Brain pericyte (primary cell): ENCODE data around the gene TARBP2.

Experiments used
- DNase-seq: peaks from one replicate; pipeline ENCODE4 v3.0.0-alpha.2; 2012; ENCODE audit warnings: low read depth, low spot score

The TARBP2 gene, protein sequence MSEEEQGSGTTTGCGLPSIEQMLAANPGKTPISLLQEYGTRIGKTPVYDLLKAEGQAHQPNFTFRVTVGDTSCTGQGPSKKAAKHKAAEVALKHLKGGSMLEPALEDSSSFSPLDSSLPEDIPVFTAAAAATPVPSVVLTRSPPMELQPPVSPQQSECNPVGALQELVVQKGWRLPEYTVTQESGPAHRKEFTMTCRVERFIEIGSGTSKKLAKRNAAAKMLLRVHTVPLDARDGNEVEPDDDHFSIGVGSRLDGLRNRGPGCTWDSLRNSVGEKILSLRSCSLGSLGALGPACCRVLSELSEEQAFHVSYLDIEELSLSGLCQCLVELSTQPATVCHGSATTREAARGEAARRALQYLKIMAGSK

DNA sequence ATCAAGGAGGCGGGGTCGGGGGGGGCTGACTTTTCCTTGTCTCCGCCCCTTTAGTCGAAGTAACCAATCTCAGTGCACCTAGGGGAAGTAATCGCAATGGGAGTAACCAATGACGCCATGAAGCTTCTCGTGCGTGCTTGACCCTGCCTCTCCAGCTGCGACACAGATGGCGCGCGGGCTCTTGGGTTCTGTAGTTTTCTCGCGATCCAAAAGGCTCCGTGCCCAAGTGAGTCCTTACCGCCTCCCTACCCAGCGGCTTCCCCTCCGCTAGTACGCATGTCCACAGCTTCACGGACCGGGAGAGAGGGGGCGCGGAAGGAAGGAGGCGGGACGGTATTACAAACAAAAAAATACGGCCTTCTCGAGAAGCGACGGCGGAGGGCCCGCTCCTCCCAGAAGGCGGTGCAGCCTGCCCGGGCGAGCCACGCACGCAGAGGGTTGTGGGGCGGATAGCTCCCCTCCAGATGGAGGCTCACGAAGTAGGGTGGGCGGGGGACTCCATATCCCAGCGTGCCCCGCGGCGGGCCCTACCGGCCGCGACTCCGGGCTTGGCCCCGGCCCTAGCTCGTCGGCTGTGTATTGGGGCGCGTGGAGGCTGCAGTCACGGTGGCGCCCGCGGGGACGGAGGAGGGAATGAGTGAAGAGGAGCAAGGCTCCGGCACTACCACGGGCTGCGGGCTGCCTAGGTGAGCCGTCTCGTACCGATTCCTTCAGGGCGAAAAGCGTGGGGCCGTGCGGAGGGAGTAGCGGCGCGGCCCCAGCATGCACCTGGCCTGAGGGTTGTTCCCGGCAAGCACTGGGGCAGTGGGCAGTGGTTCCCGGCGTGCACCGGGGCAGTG is at the start of gene TARBP2:
TARBP2 (plus strand) TSS at position 508 of the 839 bp plus-strand sequence; CDS start at position 634, 126 bp downstream.
- peak; percentile 98 for DNase-seq

DNA sequence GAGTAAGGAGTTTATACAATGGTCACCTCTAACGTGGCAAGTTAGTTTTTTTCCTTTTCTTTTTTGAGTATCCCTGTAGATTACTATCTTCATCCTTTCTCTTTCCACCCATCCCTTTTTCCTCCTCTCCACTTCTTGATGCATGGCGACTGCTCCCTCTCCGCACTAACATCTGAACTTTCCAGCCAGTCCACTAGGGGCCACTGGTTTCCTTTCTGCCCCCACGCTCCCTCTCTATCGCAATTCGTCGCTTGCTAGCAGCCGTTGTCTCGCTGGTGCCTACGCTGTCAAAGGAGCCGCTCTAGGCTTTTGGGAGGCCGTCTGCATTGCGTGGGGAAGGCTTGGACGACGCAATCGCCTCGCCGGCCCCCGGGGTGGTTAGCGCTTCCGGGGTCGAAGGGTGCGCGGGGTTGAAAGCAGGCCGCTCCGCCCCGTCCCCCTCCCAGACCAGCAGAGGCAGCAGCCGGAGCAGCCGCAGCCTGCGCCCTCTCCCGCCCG is 49.4 kb upstream of the TARBP2 start, which contains the start of gene PCBP2:
PCBP2 (plus strand) TSS at position 442 of the 498 bp plus-strand sequence. CDS start 2,699 bp downstream, outside the sequence.
- DNase-seq = peak; percentile 98

DNA sequence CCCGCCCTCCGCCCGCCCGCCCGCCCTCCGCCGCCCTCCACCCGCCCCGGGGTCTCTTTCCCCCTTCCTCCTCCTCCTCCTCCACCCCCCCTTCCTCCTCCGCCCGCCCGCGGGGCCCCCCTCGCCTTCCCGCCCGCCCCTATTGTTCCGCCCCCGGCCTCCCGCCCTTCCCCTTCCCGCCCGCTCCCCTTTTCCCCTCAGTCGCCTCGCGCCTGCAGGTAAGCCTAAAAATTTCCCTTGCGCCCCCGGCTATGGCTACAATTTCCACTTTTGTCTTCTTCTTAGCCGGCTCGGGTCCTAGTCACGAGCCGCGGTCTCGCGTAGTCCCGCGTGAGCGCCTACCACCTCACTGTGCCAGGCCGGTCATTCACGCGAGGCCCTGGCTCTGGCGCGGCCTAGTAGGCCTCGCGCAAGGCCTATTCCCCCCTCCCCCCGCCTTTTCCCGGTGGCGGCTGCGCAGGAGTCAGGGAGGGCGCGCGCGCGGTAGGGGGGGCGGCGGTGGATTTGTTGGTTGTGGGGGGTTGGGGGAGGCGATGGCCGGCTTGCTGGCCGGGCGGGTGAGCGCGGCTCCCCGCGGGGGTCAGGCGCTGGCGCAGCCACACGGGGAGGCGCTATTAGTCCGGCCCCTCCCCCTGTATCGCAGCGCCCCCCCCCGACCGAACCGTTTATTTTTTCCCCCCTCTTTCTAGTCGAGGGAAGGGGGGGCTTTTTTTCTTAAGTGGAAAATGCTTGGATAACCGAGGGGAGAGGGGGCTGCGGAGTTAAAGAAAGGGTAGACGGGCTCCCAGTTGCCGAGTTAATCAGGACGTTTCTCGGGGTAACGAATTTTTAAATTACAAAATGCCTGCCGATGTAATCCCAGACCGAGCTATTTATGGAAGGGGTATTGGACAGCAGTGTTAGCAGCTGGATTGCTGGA is 48.7 kb upstream of the TARBP2 start:
- DNase-seq = peak; percentile 78

DNA sequence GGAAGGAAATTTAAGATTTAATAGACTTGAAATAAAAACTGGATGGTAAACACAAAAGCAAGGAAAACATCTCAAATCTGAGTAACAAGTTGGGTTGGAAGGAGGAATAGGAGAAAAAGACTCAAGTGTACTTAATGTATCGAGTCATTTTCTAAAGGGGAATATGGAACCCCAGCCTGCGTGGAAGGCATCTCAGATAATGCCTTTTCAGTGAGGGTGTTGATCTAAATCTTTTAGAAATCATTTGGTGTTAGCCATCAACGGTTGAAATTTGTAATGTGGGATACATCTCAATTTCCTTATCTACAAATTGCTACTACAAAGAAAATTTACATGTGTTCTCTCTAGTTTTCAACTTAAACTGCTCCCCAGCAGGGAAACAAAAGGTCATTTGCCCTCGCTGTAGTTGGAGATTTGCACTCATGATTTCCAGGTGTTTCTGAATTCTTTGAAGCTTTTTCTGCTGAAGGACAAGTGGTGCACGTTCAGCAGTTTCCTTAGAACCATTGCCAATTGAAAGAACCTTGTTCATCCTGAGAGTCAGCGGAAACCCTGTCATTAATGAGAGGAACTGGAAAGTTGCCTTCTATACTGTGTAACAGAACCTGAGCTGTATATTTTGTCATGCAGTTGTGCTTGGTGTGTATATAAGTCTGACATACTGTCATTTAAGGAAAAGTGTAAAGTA is 47.0 kb upstream of the TARBP2 start:
- no peak for DNase-seq

DNA sequence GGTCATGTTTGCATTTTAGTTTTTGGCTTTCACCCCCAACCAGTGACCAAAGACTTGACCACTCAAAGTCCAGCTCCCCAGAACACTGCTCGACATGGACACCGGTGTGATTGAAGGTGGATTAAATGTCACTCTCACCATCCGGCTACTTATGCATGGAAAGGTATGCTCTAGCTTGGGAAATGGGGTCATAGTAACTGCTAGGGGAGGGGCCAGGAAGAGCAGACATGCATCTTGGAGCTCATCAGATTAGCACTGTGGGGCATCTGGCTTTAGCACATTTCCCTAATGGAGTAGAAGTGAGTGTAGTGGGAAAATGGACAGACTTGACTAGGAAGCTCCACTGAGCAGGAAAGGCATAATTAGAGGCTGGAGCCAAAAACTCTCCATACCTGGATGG is 46.4 kb upstream of the TARBP2 start:
- no peak for DNase-seq

DNA sequence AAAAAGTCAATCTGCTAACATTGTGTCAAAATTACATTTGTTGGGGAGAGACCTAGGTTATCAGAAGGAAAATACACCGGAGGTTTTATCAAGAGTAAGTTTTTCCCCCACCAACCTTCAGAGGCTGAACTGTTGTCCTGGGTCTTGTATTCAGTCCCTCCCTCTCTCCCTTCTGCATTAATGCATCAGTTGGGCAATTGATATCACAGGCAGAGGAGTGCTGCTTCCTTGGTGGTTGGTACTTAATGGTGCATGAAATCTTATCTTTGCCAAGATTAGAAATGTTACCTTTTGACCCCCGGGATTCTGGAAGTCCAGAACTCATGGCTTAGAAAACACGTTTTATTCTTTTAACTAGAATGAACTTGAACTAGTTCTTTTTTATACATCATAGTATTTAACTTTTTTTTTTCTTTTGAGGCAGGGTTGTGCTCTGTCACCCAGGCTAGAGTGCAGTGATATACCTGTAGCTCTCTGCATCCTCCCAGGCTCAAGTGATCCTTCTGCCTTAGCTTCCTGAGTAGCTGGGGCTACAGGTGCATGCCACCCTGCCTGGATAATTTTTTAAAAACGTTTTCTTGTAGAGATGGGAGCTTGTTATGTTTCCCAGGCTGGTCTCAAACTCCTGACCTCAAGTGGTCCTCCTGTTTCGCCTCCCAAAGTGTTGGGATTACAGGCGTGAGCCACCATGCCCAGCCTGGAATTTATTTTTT is 44.3 kb upstream of the TARBP2 start:
- no peak for DNase-seq

DNA sequence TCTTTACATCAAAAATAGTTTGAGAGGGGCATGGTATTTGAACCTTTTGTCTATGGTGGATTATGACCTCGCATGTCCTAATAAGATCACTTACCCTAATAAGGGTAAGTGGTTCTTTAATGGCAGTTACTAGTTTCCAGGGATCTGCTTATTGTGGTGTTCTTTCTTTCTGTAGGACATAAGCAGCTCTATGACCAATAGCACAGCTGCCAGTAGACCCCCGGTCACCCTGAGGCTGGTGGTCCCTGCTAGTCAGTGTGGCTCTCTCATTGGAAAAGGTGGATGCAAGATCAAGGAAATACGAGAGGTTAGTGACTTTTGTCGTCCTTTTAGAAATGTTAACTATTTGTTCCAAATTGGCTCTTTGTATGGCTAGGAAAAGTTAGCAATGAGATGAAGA is 42.0 kb upstream of the TARBP2 start:
- no peak for DNase-seq

DNA sequence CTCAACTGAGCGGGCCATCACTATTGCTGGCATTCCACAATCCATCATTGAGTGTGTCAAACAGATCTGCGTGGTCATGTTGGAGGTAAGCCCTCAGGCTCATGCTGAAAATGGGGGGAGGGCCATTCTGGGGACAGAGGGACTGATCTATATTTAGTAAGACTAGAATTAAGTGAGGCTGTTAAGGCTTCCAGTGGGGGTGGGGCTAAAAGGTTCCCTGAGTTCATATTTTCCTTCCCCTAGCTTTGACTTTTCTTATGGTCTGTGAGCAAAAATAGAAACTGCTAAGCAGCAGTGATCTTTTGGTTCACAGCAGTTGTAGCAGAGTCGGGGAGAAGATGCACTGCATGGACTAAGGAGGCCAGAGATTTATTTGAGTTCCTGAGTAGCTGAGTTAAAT is 40.0 kb upstream of the TARBP2 start:
- no peak for DNase-seq

DNA sequence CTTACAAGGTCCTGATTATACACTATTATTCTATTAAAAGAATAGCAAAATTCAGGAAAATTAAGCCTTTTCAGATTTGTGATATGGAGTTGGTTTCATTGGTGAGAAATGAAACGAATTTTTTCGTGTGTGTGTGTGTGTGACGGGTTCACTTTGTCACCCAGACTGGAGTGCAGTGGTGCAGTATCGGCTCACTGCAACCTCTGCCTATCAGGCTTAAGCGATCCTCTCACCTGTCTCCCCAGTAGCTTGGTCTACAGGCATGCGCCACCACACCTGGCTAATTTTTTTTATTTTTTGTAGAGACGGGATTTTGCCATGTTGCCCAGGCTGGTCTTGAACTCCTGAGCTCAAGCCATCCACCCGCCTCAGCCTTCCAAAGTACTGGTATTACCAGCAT is 39.5 kb upstream of the TARBP2 start:
- no peak for DNase-seq

DNA sequence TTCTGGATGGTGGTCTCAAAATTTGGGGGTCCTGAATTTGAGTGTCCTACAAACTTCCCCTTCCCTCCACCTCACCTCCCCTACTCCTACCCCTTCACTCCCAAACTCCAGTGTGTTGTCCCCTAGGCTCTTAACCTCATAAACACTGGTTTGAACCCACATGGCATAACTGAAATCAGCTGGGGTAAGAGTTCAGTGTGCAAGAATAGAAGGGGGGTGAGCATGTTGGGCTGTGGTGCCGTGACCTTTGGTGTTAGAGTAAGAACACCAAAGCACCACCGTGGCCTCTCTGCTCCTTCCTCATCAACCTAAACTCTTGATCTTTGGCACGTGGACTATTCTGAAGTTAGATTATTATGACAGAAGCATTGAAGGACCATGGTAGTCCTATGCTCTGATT is 38.1 kb upstream of the TARBP2 start:
- no peak for DNase-seq

DNA sequence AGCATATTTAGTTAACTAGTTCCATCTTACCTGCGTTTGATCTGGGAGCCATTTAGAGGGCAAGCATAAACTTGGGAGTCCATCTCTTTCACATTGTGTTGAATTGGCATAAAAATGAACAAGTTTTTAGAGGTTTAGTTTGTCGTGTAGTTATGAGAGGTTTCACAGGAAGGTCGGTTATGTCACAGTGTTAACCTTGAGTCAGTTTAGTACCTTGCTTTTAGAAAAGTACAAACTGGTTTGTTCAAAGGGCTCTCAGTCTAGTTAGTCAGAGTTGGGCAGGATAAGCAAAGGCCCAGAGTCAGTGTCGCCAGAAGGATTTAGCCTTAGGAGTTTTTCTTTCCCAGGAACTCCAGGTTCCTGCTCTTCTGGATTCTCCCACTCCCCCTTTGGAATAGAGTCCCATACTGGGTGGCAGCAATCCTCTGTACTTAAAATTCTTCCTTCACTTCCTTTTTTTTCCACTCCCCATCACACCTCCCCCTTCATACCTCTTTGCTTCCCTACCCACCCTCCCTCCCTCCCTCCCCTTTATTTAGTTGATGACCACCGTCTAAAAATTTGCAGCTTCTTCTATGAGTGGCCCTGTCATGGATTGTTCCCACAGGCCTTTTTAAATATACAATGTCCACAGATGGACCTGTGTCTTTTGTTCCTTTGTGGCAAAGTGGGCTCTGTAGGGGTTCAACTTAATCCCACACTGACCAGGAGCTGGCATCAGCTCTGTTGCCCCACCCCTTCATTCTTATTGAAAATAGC is 37.1 kb upstream of the TARBP2 start:
- DNase-seq = no peak

DNA sequence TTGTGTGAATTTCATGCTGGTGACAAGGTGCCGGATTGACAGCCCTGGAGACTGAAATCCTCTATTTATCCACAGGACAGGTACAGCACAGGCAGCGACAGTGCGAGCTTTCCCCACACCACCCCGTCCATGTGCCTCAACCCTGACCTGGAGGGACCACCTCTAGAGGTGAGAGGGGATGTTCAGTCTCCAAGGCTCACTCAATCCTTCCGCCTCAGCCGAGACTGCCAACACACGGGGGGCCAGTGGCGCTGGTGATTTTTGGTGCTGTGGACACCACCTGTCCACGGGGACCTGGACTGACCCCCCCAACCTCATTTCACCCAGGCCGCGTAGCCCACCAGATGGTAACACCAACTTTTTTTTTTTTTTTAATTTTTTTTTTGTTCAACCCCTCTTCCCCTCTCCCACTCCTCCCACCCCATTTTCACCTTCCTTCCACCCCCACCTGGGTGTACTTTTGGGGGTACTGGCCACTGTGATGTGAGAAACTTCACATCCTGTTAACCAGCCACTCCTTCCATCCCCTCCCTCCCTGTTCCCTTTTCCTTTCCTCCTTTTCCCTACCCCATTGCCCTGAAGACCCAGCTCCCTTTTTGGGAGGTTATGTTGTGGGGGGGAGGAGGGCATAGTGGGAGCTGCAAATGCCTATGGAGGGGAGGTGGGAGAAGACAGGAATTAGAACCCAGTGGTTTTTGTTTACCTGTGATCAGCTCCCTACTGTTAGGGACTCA is 36.2 kb upstream of the TARBP2 start:
- DNase-seq = no peak

DNA sequence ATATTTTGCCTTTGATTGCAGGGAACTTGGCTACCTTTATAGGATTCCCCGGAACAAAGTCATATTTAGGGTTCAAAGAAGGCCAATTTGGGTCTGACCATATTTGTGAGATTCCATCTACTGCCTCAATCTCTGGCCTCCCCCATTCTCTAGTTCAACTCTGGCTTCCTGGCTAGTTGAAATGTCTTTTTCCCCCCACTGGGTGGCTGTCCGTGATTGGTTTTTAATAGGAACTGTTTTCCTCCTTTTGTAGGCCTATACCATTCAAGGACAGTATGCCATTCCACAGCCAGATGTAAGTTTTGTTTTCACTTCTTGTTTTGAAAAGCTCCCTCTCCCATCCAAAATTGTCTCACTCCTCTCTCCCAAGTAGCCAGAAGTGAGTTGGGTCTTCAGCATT is 35.4 kb upstream of the TARBP2 start:
- no peak for DNase-seq

DNA sequence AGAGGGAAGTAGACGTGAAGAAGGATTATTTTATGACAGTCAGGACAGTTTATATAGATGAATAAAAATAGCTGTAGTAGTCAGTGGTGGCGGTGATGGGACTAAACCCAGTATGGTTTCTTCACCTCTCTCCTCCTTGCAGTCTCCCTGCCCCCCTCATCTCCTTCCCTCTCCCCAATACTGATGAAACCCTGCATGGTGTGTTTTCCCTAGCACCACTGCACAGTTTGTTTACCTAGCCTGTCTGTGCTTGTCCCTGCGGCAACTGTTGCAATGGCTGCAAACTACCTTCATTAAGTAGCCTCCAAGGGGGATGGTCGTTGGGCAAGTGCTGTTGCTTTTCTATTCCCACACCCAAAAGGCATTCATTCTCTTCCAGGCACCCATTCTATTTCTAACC is 34.4 kb upstream of the TARBP2 start:
- no peak for DNase-seq

DNA sequence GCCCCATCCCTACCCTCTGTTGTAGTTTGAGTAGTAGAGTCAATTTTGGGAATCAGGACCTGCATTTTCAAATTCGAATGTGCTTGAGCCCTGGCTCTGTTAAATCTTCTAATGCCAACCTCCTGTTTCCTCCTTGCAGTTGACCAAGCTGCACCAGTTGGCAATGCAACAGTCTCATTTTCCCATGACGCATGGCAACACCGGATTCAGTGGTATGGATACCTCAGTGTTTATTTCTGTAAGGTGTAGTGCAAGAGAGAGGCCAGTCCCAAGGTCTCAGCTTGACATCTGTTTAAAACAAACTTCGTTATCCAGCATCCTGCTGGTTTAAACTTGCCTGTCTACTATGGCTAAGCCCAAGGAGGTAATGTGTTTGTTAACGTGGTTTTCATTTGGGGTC is 34.0 kb upstream of the TARBP2 start:
- no peak for DNase-seq

DNA sequence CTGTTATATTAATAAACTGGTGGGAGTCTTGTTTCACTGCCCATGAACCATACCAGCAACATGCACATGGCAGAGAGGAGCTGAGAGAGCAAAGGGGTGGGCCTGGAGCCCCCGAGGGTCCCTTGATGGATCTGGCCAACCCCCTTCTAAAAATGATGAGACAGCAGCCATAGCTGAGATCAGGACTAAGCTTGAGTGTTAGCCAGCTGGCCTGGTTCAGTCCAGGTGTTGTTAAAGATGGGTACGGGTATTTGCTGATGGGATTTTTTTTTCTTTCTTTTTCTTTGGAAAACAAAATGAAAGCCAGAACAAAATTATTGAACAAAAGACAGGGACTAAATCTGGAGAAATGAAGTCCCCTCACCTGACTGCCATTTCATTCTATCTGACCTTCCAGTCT is 33.2 kb upstream of the TARBP2 start:
- DNase-seq = no peak

DNA sequence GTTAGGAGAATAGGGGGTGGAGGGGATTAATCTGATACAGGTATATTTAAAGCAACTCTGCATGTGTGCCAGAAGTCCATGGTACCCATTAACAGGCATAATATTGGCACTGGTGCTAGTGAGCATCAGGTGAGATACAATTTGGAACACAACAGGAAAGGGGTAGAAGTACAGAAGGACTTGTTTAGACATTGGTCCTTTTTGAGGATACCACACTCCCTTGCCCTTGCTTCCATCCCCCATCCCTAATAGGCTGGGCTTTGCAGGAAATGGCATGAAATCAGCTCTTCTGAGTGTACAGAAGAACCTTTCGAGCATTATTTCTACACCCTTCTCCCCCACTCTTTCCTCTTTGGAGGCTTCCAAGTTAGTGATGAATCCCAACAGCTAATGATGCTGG is 32.8 kb upstream of the TARBP2 start:
- no peak for DNase-seq

DNA sequence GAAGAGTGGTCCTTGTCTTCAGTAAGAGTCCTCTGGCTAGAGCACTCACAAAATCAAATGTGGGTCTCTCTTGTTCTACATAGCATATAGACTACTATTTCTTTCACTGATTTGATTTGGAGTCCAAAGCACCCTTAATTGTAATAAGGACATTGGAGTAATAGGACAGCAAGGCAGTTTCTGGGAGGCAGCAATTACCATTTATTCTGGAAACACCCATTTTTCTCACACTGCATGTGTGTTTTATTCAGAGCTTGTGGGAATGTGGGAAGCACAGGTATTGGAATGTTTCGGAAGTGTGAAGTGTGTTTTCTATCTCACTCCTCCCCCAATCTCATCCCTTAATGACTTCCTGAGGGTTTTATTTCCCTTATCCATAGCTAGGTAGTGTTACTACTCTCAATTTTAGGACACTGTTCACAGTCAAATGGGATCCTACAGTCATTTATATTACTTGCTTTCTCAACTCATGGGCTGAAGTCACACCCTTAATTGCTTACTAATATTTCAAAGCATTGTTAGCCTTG is 29.0 kb upstream of the TARBP2 start:
- no peak for DNase-seq

DNA sequence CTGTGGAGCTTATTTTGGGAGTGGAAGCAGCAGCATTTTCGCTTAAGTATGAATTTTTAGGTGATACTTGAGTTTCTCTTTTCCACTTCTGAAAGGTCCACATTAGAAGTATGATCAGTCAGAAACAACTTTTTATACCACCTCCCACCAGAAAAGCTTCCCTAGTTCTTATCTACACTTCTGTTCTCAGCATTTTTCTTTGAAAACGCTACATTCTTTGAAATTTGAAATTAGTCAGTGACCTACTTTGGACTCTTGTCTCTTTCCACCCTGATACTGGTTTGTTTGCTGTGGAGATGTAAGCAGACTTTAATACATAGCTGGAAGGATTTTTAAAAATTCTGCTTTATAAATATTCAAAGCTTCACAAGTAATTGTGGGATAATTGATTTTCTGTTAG is 27.0 kb upstream of the TARBP2 start:
- no peak for DNase-seq
